CD4-positive, alpha-beta T cell treated with Interleukin-17A for 4 hours (primary cell): ENCODE measurements around the gene DOCK4.

Experiments
- DNase-seq: peaks from one replicate; pipeline ENCODE4 v3.0.0-alpha.2; 2020; ENCODE audit warnings: mixed read lengths

The DOCK4 gene

GRCh38 chr7:111752022-111752582 lies 454.1 kb downstream of the DOCK4 start:
- DNase-seq, result peak; percentile 58

- DNase-seq, result no peak
Measured at GRCh38 chr7:111750878-111751277, 455.3 kb downstream of the DOCK4 start.

- DNase-seq, result no peak
Measured at GRCh38 chr7:111750228-111750627, 456.0 kb downstream of the DOCK4 start.

- no peak for DNase-seq
Measured at GRCh38 chr7:111749625-111750024, 456.6 kb downstream of the DOCK4 start.

- DNase-seq, result no peak
Measured at GRCh38 chr7:111747718-111748117, 458.5 kb downstream of the DOCK4 start.

- DNase-seq, result no peak
Measured at GRCh38 chr7:111746950-111747349, 459.2 kb downstream of the DOCK4 start.

GRCh38 chr7:111744501-111745155 lies 461.6 kb downstream of the DOCK4 start:
- no peak for DNase-seq

GRCh38 chr7:111743244-111743847 lies 462.9 kb downstream of the DOCK4 start:
- DNase-seq, result no peak

GRCh38 chr7:111741811-111742240 lies 464.4 kb downstream of the DOCK4 start:
- peak; percentile 54 for DNase-seq

- no peak for DNase-seq
Measured at GRCh38 chr7:111740942-111741341, 465.3 kb downstream of the DOCK4 start.

- DNase-seq, result no peak
Measured at GRCh38 chr7:111736552-111736874, 469.7 kb downstream of the DOCK4 start.

- peak; percentile 68 for DNase-seq
Measured at GRCh38 chr7:111735661-111736551, 470.3 kb downstream of the DOCK4 start.

GRCh38 chr7:111734954-111735660 lies 471.1 kb downstream of the DOCK4 start:
- DNase-seq, result no peak

GRCh38 chr7:111732923-111733322 lies 473.3 kb downstream of the DOCK4 start:
- DNase-seq, result no peak

GRCh38 chr7:111730476-111731300 lies 475.5 kb downstream of the DOCK4 start:
- DNase-seq, result no peak

- no peak for DNase-seq
Measured at GRCh38 chr7:111730057-111730456, 476.1 kb downstream of the DOCK4 start.

GRCh38 chr7:111729483-111729882 lies 476.7 kb downstream of the DOCK4 start:
- no peak for DNase-seq

- DNase-seq, result no peak
Measured at GRCh38 chr7:111728635-111728995, 477.6 kb downstream of the DOCK4 start.

GRCh38 chr7:111727905-111728634 lies 478.1 kb downstream of the DOCK4 start:
- no peak for DNase-seq

GRCh38 chr7:111718886-111719285 lies 487.3 kb downstream of the DOCK4 start:
- no peak for DNase-seq

GRCh38 chr7:111711426-111712065 lies 494.7 kb downstream of the DOCK4 start:
- no peak for DNase-seq
